ENCODE data around the gene YWHAE.
"Not testable (repeated sequence)": the region's sequence is repeated elsewhere in the genome, so short reads cannot be mapped to it uniquely, and the experiment has no call there.

The YWHAE gene

GRCh38 chr17:1324201-1324771 lies 75.7 kb downstream of the YWHAE start:
- no peak for DNase-seq

DNA sequence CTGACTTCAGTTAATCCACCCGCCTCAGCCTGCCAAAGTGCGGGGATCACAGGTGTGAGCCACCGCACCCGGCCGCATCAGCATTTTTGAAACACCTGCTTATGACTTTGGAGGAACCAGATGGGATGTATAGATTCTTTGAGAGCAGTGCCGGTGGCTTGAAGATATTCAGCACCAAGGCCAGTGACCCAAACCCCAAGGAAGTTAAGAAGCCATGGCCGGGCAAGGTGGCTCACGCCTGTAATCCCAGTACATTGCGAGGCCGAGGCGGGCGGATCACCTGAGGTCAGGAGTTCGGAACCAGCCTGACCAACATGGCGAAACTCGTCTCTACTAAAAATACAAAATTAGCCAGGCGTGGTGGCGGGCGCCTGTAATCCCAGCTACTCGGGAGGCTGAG lies 76.7 kb downstream of the YWHAE start:
- DNase-seq, result no peak

DNA sequence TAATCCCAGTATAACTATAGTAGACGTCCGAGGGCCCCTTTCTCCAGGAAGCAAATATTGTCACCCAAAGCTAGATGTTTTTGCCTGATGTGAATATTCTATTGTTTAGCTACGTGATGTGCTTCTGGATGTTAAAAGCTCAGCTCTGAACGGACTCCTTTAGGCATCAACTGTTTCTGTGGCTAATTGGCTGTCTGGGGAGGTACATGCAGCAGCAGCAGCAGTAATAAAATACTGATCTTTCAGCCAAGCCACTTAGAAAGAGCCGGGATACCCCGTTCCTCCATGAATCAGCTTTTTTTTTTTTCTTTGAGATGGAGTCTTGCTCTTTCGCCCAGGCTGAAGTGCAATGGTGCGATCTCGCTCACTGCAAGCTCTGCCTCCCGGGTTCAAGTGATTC lies 77.5 kb downstream of the YWHAE start:
- DNase-seq, result no peak

DNA sequence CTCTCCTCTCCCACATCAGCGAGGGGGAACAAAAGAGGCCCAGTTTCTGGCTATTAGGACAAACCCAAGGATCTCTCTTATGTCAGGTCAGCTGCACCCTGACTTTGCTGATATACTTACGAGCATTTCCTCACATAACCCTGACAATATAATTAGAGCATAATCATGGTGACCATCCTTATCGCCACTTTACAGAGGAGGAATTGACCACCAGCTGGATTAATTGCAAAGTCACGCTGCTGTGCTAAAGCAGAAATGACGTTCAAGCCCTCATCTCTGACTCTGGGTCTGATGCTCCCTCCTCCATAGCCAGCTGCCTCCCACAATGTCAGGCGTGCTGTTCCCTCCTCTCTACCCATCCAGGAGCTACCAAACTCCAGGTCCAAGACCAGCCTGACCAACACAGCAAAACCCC lies 78.0 kb downstream of the YWHAE start:
- DNase-seq, result no peak

- DNase-seq, result no peak
Observed at GRCh38 chr17:1315891-1316403, 84.1 kb downstream of the YWHAE start.

GRCh38 chr17:1315409-1315808 lies 84.6 kb downstream of the YWHAE start:
- DNase-seq, result no peak

DNA sequence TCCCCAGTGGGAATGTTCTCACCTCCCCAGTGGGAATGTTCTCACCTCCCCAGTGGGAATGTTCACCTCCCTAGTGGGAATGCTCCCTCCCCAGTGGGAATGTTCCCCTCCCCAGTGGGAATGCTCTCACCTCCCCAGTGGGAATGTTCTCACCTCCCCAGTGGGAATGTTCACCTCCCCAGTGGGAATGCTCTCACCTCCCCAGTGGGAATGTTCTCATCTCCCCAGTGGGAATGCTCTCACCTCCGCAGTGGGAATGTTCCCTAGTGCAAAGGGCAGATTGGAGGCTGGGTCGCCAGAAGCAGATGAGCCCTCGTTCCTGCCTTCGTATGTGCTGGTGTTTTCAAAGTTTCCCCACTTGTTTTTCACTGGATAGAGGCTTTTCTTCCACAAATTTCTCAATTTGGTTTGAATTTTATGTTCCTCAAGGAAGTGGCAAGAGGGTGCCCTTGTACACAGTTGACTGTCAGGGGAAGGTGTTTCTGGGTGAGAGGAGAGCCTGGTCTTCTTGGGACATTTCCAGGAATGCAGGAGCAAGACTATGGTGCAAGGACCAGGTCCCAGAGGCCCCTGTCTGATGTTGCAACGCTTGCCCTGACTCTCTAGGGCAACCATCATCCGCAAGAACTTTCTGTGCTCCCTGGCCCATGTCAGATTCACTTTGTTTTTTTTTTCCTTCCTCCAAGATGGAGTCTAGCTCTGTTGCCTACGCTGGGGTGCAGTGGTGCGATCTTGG lies 86.6 kb downstream of the YWHAE start:
- DNase-seq, result no peak

GRCh38 chr17:1312261-1312870 lies 87.7 kb downstream of the YWHAE start:
- no peak for DNase-seq

DNA sequence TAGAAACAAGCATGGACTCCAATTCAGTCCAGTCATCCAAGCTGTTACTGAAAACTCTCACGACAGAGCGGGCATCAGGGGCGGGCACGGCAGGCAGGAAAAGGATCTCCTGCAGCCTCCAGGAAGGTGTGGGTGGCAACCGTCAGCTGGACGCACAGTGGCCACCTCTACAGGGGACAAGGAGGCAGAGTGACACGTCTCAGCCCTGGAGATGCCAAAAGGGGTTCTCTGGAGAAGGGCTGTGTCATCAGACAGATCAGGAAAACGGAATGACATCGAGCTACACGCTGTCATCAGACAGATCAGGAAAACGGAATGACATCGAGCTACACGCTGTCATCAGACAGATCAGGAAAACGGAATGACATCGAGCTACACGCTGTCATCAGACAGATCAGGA lies 92.2 kb downstream of the YWHAE start:
- DNase-seq, result not testable (repeated sequence)

- DNase-seq, result no peak
Observed at GRCh38 chr17:1304962-1305563, 95.0 kb downstream of the YWHAE start.

DNA sequence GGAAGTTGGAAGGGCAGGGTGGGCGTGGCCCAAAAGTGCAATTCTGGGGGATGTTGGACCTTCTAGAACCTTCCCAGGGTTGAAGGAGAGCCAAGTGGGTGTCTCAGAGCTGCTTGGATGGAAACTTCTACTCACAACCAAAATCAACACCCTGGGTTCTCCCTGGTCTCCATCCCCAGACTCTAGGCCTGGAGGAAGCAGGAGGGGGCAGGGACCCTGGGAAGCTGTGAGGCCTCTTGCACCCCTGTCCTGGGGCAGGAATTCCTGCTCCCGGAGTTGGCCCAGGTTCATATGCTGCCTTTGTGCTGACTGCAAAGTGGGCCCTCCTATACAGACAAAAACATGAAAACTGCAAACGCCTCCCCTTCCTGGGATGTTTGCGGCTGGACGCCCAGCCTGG lies 95.5 kb downstream of the YWHAE start:
- DNase-seq, result no peak

GRCh38 chr17:1302761-1303160 lies 97.3 kb downstream of the YWHAE start:
- no peak for DNase-seq

GRCh38 chr17:1301546-1301945 lies 98.5 kb downstream of the YWHAE start:
- no peak for DNase-seq

DNA sequence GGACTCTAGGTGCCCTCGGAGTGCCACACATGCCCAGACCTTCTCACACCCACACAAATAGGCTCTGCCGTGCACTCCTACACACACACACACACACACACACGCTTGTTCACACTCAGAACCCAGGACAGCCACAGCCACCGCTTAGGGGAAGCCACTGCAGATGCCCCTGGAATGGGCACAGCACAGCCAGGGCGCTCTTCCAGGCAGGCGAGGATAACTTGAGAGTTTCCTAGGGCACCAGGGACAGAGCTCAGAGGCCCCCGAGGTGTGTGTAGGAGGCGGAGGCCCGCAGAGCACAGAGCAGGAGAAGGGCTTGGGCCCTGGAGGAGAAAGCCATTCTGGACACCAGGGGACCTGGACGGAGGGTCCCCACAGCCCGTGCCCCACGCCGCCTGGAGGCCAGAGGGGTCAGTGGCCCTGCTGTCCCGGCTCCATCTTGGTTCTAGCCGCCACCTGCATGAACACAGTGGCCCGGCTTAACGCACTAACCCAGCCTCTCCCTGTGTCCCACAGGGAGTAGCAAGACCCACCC lies 99.6 kb downstream of the YWHAE start:
- no peak for DNase-seq

GRCh38 chr17:1299552-1300370 lies 100.3 kb downstream of the YWHAE start:
- DNase-seq, result no peak

- no peak for DNase-seq
Observed at GRCh38 chr17:1298606-1299005, 101.4 kb downstream of the YWHAE start.

Measured in bone marrow (tissue), 2 donors.